Memory B cell (primary cell): ENCODE results near the gene CHCT1.

ENCODE experiments used
- ATAC-seq: fragments of 150-1000 bp; cut with Tn5 transposase; 2 replicates; pipeline ENCODE4 v1.10.0; 2021; ENCODE audit warnings: low read depth, mild to moderate bottlenecking, moderate library complexity
- DNase-seq, 2 donors: peaks; one replicate each; pipeline ENCODE4 v3.0.0; 2022; ENCODE audit warnings: low spot score in 2 of 2
- H3K27ac Mint-ChIP-seq: one replicate; pipeline ENCODE4 v1.8.0; 2022; ENCODE audit warnings: mild to moderate bottlenecking, moderate library complexity, mixed read lengths
- H3K27me3 Mint-ChIP-seq: one replicate; pipeline ENCODE4 v1.8.0; 2022; ENCODE audit warnings: mixed read lengths
- H3K36me3 Mint-ChIP-seq: one replicate; pipeline ENCODE4 v1.8.0; 2022; ENCODE audit warnings: mild to moderate bottlenecking, mixed read lengths
- H3K4me1 Mint-ChIP-seq: one replicate; pipeline ENCODE4 v1.8.0; 2022; ENCODE audit warnings: mixed read lengths
- H3K4me3 Mint-ChIP-seq: one replicate; pipeline ENCODE4 v1.8.0; 2022; ENCODE audit warnings: mild to moderate bottlenecking, moderate library complexity, mixed read lengths
- H3K9me3 Mint-ChIP-seq: one replicate; pipeline ENCODE4 v1.8.0; 2022; ENCODE audit warnings: mixed read lengths

The CHCT1 gene

DNA sequence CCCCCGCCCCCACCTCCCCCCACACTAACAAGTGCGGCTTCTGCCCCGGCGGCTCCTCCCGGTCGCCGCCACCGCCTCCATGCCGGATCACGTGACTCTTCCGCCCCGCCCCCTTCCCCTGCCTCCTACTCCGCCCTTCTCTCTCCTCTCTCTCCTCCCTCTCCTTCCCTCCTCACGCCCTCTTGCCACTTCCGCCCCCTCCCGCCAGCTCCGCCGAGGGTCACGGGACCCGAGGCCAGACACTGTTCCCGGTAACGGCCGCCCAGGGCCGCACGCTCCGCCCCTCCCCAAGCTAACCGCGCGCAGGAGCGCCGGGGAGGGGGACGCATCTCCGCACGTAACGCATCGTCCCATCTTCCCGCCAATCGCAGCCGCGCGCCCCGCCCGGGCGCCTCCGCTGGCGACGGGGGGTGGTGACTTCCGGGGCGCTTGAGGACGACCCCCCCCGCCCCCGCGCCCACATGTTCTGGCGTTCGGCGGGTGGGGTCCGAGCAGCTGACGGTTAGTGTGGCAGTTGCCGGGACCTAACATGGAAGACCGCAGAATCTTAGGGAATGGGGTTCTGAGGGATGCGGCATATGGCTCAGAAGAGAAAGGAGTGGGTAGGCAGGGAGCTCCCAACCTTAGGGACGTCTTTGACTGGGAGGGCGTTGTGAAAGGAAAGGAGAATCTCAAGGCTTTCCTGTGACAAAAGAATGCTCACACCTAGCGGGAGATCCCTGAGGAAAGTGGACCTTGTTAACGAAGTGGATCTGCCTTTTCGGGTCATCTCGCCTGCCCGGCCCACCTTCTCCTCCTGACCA is 30.0 kb upstream of the CHCT1 start, which contains the start of gene USP32:
Gene USP32 (minus strand): TSS at position 92 of the 803 bp plus-strand sequence. CDS start 194 bp downstream, outside the sequence.
- Mint-ChIP-seq H3K27ac (peak within 1 kb of the TSS; percentile 96), H3K36me3 (no peaks in the 10 kb centered on the region), H3K9me3 (no peaks in the 10 kb centered on the region), H3K4me3 (peak within 1 kb of the TSS; percentile 96), H3K4me1 (peaks cover 45% of the 10 kb centered on the region), H3K27me3 (no peaks in the 10 kb centered on the region)
- DNase-seq (peak; percentile 94 to 96), ATAC-seq (peak; percentile 83)

DNA sequence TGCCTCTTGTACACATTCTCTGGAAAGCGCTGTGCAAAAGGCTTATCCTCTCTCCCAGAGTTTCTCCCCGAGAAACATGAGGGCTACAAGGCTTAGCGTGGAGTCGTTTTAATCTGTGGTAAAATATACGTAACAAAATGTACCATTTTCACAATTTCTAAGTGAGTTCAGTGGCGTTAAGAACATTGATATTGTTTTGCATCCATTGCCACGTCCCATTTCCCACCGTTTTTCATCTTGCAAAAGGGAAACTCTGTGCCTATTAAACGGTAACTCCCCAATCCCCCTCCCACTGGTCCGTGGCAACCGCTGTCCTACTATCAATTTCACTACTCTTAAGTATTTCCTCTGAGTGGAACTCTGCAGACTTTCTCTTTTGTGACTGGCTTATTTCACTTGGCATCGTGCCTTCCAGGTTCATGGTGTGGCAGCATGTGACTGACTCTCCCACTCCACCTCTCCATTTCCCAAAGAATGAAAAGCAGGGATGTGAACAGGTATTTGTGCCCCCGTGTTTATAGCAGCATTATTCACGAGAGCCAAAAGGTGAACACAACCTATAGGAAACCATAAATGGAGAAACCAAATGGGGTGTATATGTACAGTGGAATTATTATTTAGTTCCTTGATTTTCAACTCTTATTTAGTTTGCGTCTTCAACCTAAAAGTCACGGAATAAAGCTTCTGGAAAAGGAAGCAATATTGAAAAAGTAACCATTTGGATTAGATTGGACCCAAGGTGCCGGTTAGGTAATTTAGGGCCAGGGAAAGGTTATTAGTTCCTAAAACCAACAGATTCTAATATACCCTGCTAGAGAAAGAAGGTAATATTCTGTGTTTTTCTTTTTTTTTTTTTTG is 29.2 kb upstream of the CHCT1 start:
- no peaks in the 10 kb centered on the region for H3K36me3 Mint-ChIP-seq
- H3K4me3 Mint-ChIP-seq: peak overlapping the region; percentile 96
- peaks cover 44% of the 10 kb centered on the region for H3K4me1 Mint-ChIP-seq
- no peaks in the 10 kb centered on the region for H3K27me3 Mint-ChIP-seq
- no peaks in the 10 kb centered on the region for H3K9me3 Mint-ChIP-seq
- DNase-seq (no peak), ATAC-seq (no peak)
- H3K27ac Mint-ChIP-seq: peak overlapping the region; percentile 96

DNA sequence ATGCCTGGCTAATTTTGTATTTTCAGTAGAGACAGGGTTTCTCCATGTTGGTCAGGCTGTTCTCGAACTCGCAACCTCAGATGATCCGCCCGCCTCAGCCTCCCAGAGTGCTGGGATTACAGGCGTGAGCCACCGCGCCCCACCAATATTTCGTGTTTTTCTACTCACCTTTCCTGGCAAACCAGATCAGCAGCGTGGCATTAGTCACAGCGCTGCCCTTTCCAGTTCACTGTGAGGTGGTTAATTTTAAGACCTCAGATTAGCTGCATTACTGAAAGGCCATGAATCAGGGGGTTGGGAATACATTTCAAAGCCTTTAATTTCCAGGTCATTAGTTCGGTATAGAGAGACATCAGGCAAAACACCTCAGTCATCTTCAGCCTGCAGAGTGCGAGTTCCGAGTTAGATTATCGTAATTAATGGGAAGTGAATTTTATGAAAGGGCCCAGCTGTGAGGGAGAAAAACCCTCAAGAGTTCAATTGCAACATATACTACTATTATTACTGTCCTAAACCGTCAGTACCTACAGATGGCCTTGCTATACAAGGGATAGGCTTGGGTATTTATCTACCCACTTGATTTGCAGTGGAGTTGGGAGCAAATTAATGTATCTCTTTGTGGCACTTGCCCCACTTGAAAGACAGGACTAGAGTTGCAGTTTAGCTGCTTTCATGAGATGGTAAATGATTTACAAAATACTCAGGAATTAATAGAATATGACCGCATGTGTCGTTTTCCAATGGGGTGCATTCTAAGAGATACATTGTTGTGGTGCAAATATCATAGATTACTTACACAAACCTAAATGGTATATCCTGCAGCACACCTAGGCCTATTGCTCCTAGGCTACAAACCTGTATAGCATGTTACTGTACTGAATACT is 28.2 kb upstream of the CHCT1 start:
- Mint-ChIP-seq H3K9me3 (no peaks in the 10 kb centered on the region), H3K4me1 (peaks cover 39% of the 10 kb centered on the region), H3K36me3 (no peaks in the 10 kb centered on the region), H3K27me3 (no peaks in the 10 kb centered on the region), H3K27ac (peak overlapping the region; percentile 63), H3K4me3 (no peak overlapping the region)
- ATAC-seq: no peak
- no peak for DNase-seq

DNA sequence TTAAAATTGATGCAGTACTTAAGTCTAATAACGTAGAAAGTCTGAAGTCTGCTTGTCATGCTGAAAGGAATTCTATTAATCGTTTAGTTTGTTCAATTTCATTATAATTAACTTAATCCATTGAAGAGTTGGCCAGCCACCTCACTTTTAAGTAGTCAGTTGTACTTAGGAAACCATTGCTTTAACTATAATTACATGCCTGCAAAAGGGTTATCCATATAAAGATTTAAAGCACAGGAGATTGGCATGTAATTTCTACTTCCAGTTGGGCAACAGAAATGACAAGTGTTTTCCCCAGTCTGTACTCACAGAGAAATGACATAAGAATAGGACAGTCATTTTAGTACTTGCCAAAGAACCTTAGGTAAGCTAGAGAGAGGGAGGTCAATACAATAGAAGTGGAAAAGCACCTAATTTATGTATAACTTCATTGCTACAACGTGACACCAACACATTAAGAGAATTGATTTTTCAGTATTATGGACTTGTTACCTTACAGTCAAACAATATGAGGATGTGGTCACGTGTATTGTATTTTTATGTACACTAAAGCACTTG is 26.7 kb upstream of the CHCT1 start:
- peak overlapping the region; percentile 78 for H3K27ac Mint-ChIP-seq
- no peaks in the 10 kb centered on the region for H3K9me3 Mint-ChIP-seq
- DNase-seq: no peak
- H3K4me1 Mint-ChIP-seq: peaks cover 42% of the 10 kb centered on the region
- H3K36me3 Mint-ChIP-seq: no peaks in the 10 kb centered on the region
- H3K4me3 Mint-ChIP-seq: no peak overlapping the region
- no peak for ATAC-seq
- no peaks in the 10 kb centered on the region for H3K27me3 Mint-ChIP-seq

DNA sequence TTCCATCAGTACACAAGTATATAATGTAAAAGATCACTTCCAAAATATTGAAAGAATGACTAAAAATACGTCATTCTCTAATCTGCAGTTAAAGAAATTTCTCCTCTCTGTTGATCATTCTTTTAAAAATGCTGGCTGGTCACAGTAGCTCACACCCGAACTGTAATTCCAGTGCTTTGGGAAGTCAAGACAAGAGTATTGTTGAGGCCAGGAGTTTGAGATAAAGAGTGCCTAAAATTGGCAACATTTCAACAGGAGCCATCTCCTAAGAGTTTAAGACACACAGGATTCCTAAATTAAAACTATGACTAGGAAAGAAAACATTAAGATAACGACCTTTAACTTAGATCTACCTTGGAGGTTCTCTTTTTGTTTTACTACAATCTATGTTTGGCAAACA is 25.9 kb upstream of the CHCT1 start:
- Mint-ChIP-seq H3K27me3 (no peaks in the 10 kb centered on the region), H3K9me3 (no peaks in the 10 kb centered on the region), H3K4me1 (peaks cover 39% of the 10 kb centered on the region), H3K36me3 (no peaks in the 10 kb centered on the region), H3K4me3 (no peak overlapping the region), H3K27ac (peak overlapping the region; percentile 78)
- DNase-seq: no peak
- ATAC-seq: no peak

DNA sequence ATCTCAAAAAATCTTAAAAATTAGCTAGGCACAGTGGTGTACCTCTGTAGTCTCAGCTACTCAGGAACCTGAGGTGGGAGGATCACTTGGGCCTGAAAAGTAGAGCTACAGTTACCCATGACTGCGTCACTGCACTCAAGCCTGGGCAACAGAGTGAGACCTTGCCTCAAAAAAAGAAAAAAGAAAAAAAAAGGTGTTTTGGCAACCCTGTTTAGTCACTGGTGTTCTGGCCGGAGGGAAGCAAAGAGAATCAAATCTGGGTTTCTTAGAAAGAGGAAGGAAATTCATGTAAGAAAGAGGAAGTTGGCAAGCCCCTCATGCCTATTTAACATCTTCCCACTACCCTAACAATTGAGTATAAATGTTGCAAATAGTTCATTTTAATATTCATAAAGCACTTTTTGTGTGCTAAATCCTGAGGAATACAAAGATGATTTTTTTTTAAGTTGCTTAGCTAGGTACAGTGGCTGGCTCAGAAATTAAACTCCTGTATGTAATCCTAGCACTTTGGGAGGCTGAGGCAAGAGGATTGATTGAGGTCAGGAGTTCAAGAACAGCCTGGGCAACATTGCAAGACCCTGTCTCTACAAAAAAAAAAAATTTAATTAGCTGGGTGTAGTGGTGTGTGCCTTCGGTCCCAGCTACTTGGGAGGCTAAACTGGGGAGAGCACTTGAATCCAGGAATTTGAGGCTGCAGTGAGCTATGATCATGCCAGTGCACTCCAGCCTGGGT is 23.9 kb upstream of the CHCT1 start:
- Mint-ChIP-seq H3K27me3 (no peaks in the 10 kb centered on the region), H3K9me3 (no peaks in the 10 kb centered on the region), H3K36me3 (no peaks in the 10 kb centered on the region), H3K4me1 (peaks cover 30% of the 10 kb centered on the region), H3K27ac (peak overlapping the region; percentile 78), H3K4me3 (peak overlapping the region; percentile 58)
- DNase-seq (peak; percentile 54 to 79), ATAC-seq (peak; percentile 95)

DNA sequence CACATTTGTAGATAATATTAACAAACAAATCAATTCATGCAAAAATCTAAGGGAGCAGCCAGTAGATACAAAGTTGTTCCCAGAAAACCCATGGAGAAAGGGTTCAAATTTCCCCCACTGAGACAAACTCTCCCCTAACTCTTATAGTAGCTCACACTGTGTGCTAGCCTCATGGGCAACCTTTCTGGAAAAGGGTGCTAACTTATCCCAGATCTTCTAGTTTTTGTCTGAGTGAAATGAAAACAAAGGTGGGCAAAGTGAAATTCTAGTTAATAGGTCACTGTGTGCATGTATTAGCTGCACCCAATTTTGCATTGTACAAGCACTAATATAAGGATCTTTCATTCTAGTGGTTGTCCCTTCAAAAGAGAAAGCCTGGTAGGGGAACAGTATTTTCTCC is 20.5 kb upstream of the CHCT1 start:
- no peak for ATAC-seq
- H3K9me3 Mint-ChIP-seq: no peaks in the 10 kb centered on the region
- peaks cover 17% of the 10 kb centered on the region for H3K4me1 Mint-ChIP-seq
- H3K4me3 Mint-ChIP-seq: no peak overlapping the region
- H3K27me3 Mint-ChIP-seq: no peaks in the 10 kb centered on the region
- no peak overlapping the region for H3K27ac Mint-ChIP-seq
- no peaks in the 10 kb centered on the region for H3K36me3 Mint-ChIP-seq
- DNase-seq: no peak

DNA sequence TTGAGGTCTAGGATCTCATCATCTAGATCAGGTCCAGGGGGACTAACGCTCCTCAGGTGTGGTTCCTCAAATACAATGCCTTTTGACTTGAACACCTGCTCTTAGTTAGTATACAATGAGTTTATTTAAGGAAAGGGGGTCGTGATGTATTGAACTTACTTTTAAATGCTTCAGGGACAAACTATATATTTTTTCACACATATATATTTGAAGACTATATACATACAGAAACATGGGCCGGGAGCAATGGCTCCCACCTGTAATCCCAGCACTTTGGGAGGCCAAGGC is 18.8 kb upstream of the CHCT1 start:
- no peak overlapping the region for H3K4me3 Mint-ChIP-seq
- no peaks in the 10 kb centered on the region for H3K36me3 Mint-ChIP-seq
- no peak overlapping the region for H3K27ac Mint-ChIP-seq
- no peaks in the 10 kb centered on the region for H3K9me3 Mint-ChIP-seq
- ATAC-seq (no peak), DNase-seq (no peak)
- H3K4me1 Mint-ChIP-seq: peaks cover 18% of the 10 kb centered on the region
- H3K27me3 Mint-ChIP-seq: no peaks in the 10 kb centered on the region

DNA sequence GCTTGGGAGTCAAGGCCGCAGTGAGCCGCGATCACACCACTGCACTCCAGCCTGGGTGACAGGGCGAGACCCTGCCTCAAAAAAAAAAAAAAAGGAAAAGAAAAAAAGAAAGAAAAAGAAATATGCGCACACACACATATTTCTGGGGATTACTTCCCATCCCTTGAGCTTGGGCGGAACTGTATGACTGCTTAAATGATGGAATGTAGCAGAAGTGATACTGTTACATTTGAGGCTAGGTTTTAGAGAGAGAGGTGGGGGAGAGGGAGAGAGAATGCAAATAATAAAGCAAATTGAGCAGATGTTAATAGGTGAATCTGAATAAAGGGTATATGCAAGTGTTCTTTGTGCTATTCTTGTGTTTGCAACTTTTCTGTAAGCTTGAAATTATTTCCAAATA is 18.3 kb upstream of the CHCT1 start:
- Mint-ChIP-seq H3K27ac (no peak overlapping the region), H3K9me3 (no peaks in the 10 kb centered on the region), H3K4me3 (no peak overlapping the region), H3K4me1 (peaks cover 18% of the 10 kb centered on the region), H3K36me3 (no peaks in the 10 kb centered on the region), H3K27me3 (no peaks in the 10 kb centered on the region)
- ATAC-seq (no peak), DNase-seq (no peak)

DNA sequence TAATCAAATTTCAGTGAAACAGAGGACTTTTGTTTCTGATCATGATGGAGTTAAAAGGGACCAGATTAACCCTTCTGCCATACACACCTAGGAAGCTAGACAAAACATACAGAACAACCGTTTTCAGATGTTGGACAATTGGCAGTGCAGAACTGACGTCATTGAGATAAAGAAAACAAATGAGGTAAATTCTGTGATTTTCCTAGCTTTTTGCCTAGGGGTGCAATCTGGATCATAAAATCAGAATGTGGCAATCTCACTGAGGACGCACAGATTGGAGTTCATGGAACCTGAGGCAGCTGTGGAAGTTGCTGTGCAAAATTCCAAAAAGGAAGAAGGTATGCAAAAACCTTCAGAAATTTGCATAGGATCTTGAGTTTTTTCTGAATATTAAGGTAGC is 15.4 kb upstream of the CHCT1 start:
- Mint-ChIP-seq H3K9me3 (no peaks in the 10 kb centered on the region), H3K36me3 (no peaks in the 10 kb centered on the region), H3K27ac (no peak overlapping the region), H3K27me3 (no peaks in the 10 kb centered on the region), H3K4me3 (no peak overlapping the region), H3K4me1 (peaks cover 3% of the 10 kb centered on the region)
- ATAC-seq: no peak
- DNase-seq: no peak

DNA sequence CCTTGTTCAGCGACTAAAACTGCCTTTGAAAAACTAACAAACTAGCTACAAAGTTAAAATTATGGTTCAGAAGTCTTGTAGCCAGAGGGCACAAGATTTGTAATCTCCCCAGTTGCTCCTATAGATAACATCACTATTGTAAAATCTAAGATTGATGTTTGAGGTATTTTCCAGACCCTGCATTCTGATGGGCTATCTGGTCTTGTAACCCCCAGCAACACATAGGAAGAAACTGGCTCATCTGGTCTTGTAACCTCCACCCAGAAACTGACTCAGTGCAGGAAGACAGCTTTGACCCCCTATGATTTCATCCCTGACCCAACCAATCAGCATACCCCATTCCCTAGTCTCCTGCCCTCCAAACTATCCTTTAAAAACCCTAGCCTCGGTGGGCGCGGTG is 12.3 kb upstream of the CHCT1 start:
- no peaks in the 10 kb centered on the region for H3K27me3 Mint-ChIP-seq
- H3K9me3 Mint-ChIP-seq: no peaks in the 10 kb centered on the region
- DNase-seq: no peak
- H3K4me3 Mint-ChIP-seq: no peak overlapping the region
- peaks cover 3% of the 10 kb centered on the region for H3K4me1 Mint-ChIP-seq
- no peak overlapping the region for H3K27ac Mint-ChIP-seq
- ATAC-seq: no peak
- H3K36me3 Mint-ChIP-seq: no peaks in the 10 kb centered on the region

DNA sequence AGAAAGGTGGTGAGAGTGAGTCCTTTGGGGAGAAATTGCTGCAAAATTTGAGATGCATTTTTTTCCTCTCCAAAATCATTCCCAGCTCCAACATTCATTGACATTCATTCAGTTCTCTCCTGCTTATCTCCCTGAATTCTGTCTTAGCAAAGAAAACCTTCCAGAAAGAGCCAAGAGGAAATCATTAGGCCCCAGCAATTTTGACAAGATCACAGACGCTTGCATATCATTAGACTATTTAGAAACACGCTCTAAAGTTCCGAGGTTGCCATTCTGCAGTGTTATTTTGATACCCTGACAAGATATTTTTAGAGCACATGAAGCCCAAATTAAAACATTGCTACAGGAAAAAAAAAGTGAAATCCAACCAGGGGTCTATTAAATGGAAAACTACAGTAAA is 9.6 kb upstream of the CHCT1 start:
- no peaks in the 10 kb centered on the region for H3K4me1 Mint-ChIP-seq
- ATAC-seq: no peak
- no peak for DNase-seq
- H3K27ac Mint-ChIP-seq: no peak overlapping the region
- H3K4me3 Mint-ChIP-seq: no peak overlapping the region
- H3K36me3 Mint-ChIP-seq: no peaks in the 10 kb centered on the region
- no peaks in the 10 kb centered on the region for H3K27me3 Mint-ChIP-seq
- H3K9me3 Mint-ChIP-seq: no peaks in the 10 kb centered on the region

DNA sequence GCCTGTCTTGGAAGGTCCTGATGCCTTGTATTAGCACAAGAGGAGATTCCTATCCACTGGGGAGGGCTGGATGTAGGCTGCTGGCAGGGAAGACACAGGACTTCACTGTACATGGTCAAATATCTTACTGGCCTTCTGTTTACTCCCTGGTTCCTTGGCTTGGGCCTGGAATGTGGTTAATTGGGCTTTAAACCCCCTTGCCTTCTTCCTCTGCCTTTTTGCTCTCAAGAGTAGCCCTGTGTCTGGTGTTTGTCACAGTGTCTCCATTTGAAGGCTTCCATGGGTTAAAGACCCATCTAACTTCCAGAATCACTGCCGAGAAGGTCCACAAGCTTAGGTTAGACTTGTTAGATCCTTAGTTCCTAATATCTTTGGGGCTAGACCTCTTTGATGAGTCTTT is 7.1 kb upstream of the CHCT1 start:
- Mint-ChIP-seq H3K9me3 (no peaks in the 10 kb centered on the region), H3K36me3 (no peaks in the 10 kb centered on the region), H3K4me1 (no peaks in the 10 kb centered on the region), H3K27me3 (no peaks in the 10 kb centered on the region), H3K4me3 (no peak overlapping the region), H3K27ac (no peak overlapping the region)
- ATAC-seq (no peak), DNase-seq (no peak)
